Measurements from ENCODE around the gene ETS1.

Gene ETS1

GRCh38 chr11:128506999-128507611 is 80.3 kb downstream of the ETS1 start:
- FAIRE-seq (no peak), DNase-seq (ENCODE audit: insufficient read length, low spot score) (no peak)

GRCh38 chr11:128506356-128506755 is 81.0 kb downstream of the ETS1 start:
- no peak for DNase-seq (ENCODE audit: insufficient read length, low spot score)
- FAIRE-seq, result no peak
- no peak for TF ChIP-seq CTCF (IDR thresholded peaks at IDR 0.05; ENCODE audit: insufficient read depth, missing control alignments)

More at GRCh38 chr11:128506999-128507611, 80.3 kb downstream of the ETS1 start:
- TF ChIP-seq CTCF (IDR thresholded peaks at IDR 0.05; ENCODE audit: insufficient read depth, missing control alignments), result no peak

- FAIRE-seq (no peak), DNase-seq (ENCODE audit: insufficient read length, low spot score) (no peak)
- TF ChIP-seq CTCF (IDR thresholded peaks at IDR 0.05; ENCODE audit: insufficient read depth, missing control alignments), result no peak
Observed at GRCh38 chr11:128505449-128506065, 81.8 kb downstream of the ETS1 start.

- no peak for FAIRE-seq
- no peak for TF ChIP-seq CTCF (IDR thresholded peaks at IDR 0.05; ENCODE audit: insufficient read depth, missing control alignments)
- DNase-seq (ENCODE audit: insufficient read length, low spot score), result no peak
Observed at GRCh38 chr11:128504486-128504885, 82.9 kb downstream of the ETS1 start.

GRCh38 chr11:128503245-128503991 is 83.9 kb downstream of the ETS1 start:
- DNase-seq (ENCODE audit: insufficient read length, low spot score) (no peak), FAIRE-seq (no peak)
- TF ChIP-seq CTCF (IDR thresholded peaks at IDR 0.05; ENCODE audit: insufficient read depth, missing control alignments), result no peak

GRCh38 chr11:128502726-128503125 is 84.6 kb downstream of the ETS1 start:
- no peak for FAIRE-seq
- no peak for TF ChIP-seq CTCF (IDR thresholded peaks at IDR 0.05; ENCODE audit: insufficient read depth, missing control alignments)
- DNase-seq (ENCODE audit: insufficient read length, low spot score), result no peak
